ENCODE data around the gene CROCC.
"Not testable (repeated sequence)": the region's sequence is repeated elsewhere in the genome, so short reads cannot be mapped to it uniquely, and the experiment has no call there.

CROCC gene

GRCh38 chr1:16933945-16934344, 12.2 kb downstream of the CROCC start:
- not testable (repeated sequence) for H3K4me3 ChIP-seq (ENCODE audit: low read depth, low read length); H3K9ac ChIP-seq (ENCODE audit: low read depth, low read length); H3K27me3 ChIP-seq (ENCODE audit: control insufficient read depth, insufficient read depth, low read length); H3K9me3 ChIP-seq (ENCODE audit: control insufficient read depth, insufficient read depth, low read length); H3K27ac ChIP-seq (ENCODE audit: low read depth, low read length); H3K4me1 ChIP-seq (ENCODE audit: control insufficient read depth, insufficient read depth, low read length)
- H3K36me3 ChIP-seq (ENCODE audit: control insufficient read depth, insufficient read depth, low read length) = peaks cover 65% of the 10 kb centered on the region

- not testable (repeated sequence) for H3K27me3 ChIP-seq (ENCODE audit: control insufficient read depth, insufficient read depth, low read length); H3K9me3 ChIP-seq (ENCODE audit: control insufficient read depth, insufficient read depth, low read length); H3K9ac ChIP-seq (ENCODE audit: low read depth, low read length); H3K4me1 ChIP-seq (ENCODE audit: control insufficient read depth, insufficient read depth, low read length); H3K27ac ChIP-seq (ENCODE audit: low read depth, low read length); H3K4me3 ChIP-seq (ENCODE audit: low read depth, low read length)
- peaks cover 67% of the 10 kb centered on the region for H3K36me3 ChIP-seq (ENCODE audit: control insufficient read depth, insufficient read depth, low read length)
Measured at GRCh38 chr1:16936580-16936979, 14.8 kb downstream of the CROCC start.

GRCh38 chr1:16938351-16939321, 16.9 kb downstream of the CROCC start:
- Histone ChIP-seq H3K9me3 (ENCODE audit: control insufficient read depth, insufficient read depth, low read length) (no peaks in the 10 kb centered on the region), H3K9ac (ENCODE audit: low read depth, low read length) (no peak overlapping the region), H3K4me1 (ENCODE audit: control insufficient read depth, insufficient read depth, low read length) (peaks cover 7% of the 10 kb centered on the region), H3K27me3 (ENCODE audit: control insufficient read depth, insufficient read depth, low read length) (no peaks in the 10 kb centered on the region), H3K4me3 (ENCODE audit: low read depth, low read length) (peak overlapping the region; percentile 44), H3K27ac (ENCODE audit: low read depth, low read length) (peak overlapping the region; percentile 72), H3K36me3 (ENCODE audit: control insufficient read depth, insufficient read depth, low read length) (peaks cover 67% of the 10 kb centered on the region)

- H3K4me3 ChIP-seq (ENCODE audit: low read depth, low read length); H3K4me1 ChIP-seq (ENCODE audit: control insufficient read depth, insufficient read depth, low read length); H3K9ac ChIP-seq (ENCODE audit: low read depth, low read length); H3K27me3 ChIP-seq (ENCODE audit: control insufficient read depth, insufficient read depth, low read length); H3K9me3 ChIP-seq (ENCODE audit: control insufficient read depth, insufficient read depth, low read length): not testable (repeated sequence)
- H3K27ac ChIP-seq (ENCODE audit: low read depth, low read length) = peak overlapping the region; percentile 72
- peaks cover 67% of the 10 kb centered on the region for H3K36me3 ChIP-seq (ENCODE audit: control insufficient read depth, insufficient read depth, low read length)
Measured at GRCh38 chr1:16939386-16940180, 17.9 kb downstream of the CROCC start.

- H3K36me3 ChIP-seq (ENCODE audit: control insufficient read depth, insufficient read depth, low read length) = peaks cover 76% of the 10 kb centered on the region
- H3K9ac ChIP-seq (ENCODE audit: low read depth, low read length) = no peak overlapping the region
Measured at GRCh38 chr1:16944038-16944437, 22.3 kb downstream of the CROCC start.

GRCh38 chr1:16945512-16945911, 23.8 kb downstream of the CROCC start:
- H3K36me3 ChIP-seq (ENCODE audit: control insufficient read depth, insufficient read depth, low read length) = peaks cover 75% of the 10 kb centered on the region
- not testable (repeated sequence) for H3K27me3 ChIP-seq (ENCODE audit: control insufficient read depth, insufficient read depth, low read length); H3K4me3 ChIP-seq (ENCODE audit: low read depth, low read length); H3K4me1 ChIP-seq (ENCODE audit: control insufficient read depth, insufficient read depth, low read length); H3K27ac ChIP-seq (ENCODE audit: low read depth, low read length); H3K9me3 ChIP-seq (ENCODE audit: control insufficient read depth, insufficient read depth, low read length); H3K9ac ChIP-seq (ENCODE audit: low read depth, low read length)

More at GRCh38 chr1:16944038-16944437, 22.3 kb downstream of the CROCC start:
- H3K27ac ChIP-seq (ENCODE audit: low read depth, low read length) = no peak overlapping the region
- H3K4me1 ChIP-seq (ENCODE audit: control insufficient read depth, insufficient read depth, low read length) = no peaks in the 10 kb centered on the region
- H3K9me3 ChIP-seq (ENCODE audit: control insufficient read depth, insufficient read depth, low read length) = no peaks in the 10 kb centered on the region
- H3K4me3 ChIP-seq (ENCODE audit: low read depth, low read length) = no peak overlapping the region
- H3K27me3 ChIP-seq (ENCODE audit: control insufficient read depth, insufficient read depth, low read length) = no peaks in the 10 kb centered on the region

GRCh38 chr1:16946185-16946584, 24.5 kb downstream of the CROCC start:
- peaks cover 72% of the 10 kb centered on the region for H3K36me3 ChIP-seq (ENCODE audit: control insufficient read depth, insufficient read depth, low read length)
- H3K9me3 ChIP-seq (ENCODE audit: control insufficient read depth, insufficient read depth, low read length); H3K4me1 ChIP-seq (ENCODE audit: control insufficient read depth, insufficient read depth, low read length); H3K27me3 ChIP-seq (ENCODE audit: control insufficient read depth, insufficient read depth, low read length); H3K27ac ChIP-seq (ENCODE audit: low read depth, low read length); H3K9ac ChIP-seq (ENCODE audit: low read depth, low read length); H3K4me3 ChIP-seq (ENCODE audit: low read depth, low read length): not testable (repeated sequence)

GRCh38 chr1:16946646-16947045, 24.9 kb downstream of the CROCC start:
- H3K4me1 ChIP-seq (ENCODE audit: control insufficient read depth, insufficient read depth, low read length) = no peaks in the 10 kb centered on the region
- no peak overlapping the region for H3K4me3 ChIP-seq (ENCODE audit: low read depth, low read length)
- H3K36me3 ChIP-seq (ENCODE audit: control insufficient read depth, insufficient read depth, low read length) = peaks cover 72% of the 10 kb centered on the region
- no peak overlapping the region for H3K27ac ChIP-seq (ENCODE audit: low read depth, low read length)
- H3K27me3 ChIP-seq (ENCODE audit: control insufficient read depth, insufficient read depth, low read length) = no peaks in the 10 kb centered on the region
- no peak overlapping the region for H3K9ac ChIP-seq (ENCODE audit: low read depth, low read length)
- H3K9me3 ChIP-seq (ENCODE audit: control insufficient read depth, insufficient read depth, low read length) = no peaks in the 10 kb centered on the region

- not testable (repeated sequence) for H3K9ac ChIP-seq (ENCODE audit: low read depth, low read length); H3K27ac ChIP-seq (ENCODE audit: low read depth, low read length); H3K4me3 ChIP-seq (ENCODE audit: low read depth, low read length); H3K4me1 ChIP-seq (ENCODE audit: control insufficient read depth, insufficient read depth, low read length); H3K27me3 ChIP-seq (ENCODE audit: control insufficient read depth, insufficient read depth, low read length); H3K9me3 ChIP-seq (ENCODE audit: control insufficient read depth, insufficient read depth, low read length)
- peaks cover 56% of the 10 kb centered on the region for H3K36me3 ChIP-seq (ENCODE audit: control insufficient read depth, insufficient read depth, low read length)
Measured at GRCh38 chr1:16948282-16948891, 26.7 kb downstream of the CROCC start.

GRCh38 chr1:16949026-16949425, 27.3 kb downstream of the CROCC start:
- not testable (repeated sequence) for H3K4me1 ChIP-seq (ENCODE audit: control insufficient read depth, insufficient read depth, low read length); H3K9ac ChIP-seq (ENCODE audit: low read depth, low read length); H3K27ac ChIP-seq (ENCODE audit: low read depth, low read length)

GRCh38 chr1:16952376-16952775, 30.6 kb downstream of the CROCC start:
- H3K27ac ChIP-seq (ENCODE audit: low read depth, low read length); H3K4me1 ChIP-seq (ENCODE audit: control insufficient read depth, insufficient read depth, low read length): not testable (repeated sequence)
- H3K36me3 ChIP-seq (ENCODE audit: control insufficient read depth, insufficient read depth, low read length) = peaks cover 56% of the 10 kb centered on the region

More at GRCh38 chr1:16949026-16949425, 27.3 kb downstream of the CROCC start:
- peaks cover 50% of the 10 kb centered on the region for H3K36me3 ChIP-seq (ENCODE audit: control insufficient read depth, insufficient read depth, low read length)
- not testable (repeated sequence) for H3K9me3 ChIP-seq (ENCODE audit: control insufficient read depth, insufficient read depth, low read length); H3K4me3 ChIP-seq (ENCODE audit: low read depth, low read length); H3K27me3 ChIP-seq (ENCODE audit: control insufficient read depth, insufficient read depth, low read length)

More at GRCh38 chr1:16952376-16952775, 30.6 kb downstream of the CROCC start:
- not testable (repeated sequence) for H3K4me3 ChIP-seq (ENCODE audit: low read depth, low read length); H3K27me3 ChIP-seq (ENCODE audit: control insufficient read depth, insufficient read depth, low read length); H3K9me3 ChIP-seq (ENCODE audit: control insufficient read depth, insufficient read depth, low read length); H3K9ac ChIP-seq (ENCODE audit: low read depth, low read length)

All from HUES48 (cell line).